Fibroblast of skin of back (primary cell): ENCODE data around the gene PPIF.

Experiments
- DNase-seq: peaks from one replicate; pipeline ENCODE4 v3.0.0-alpha.2; 2013

Gene PPIF

GRCh38 chr10:79403441-79404230 is 56.4 kb downstream of the PPIF start:
- DNase-seq = peak; percentile 67

GRCh38 chr10:79404231-79404609 is 57.0 kb downstream of the PPIF start:
- peak; percentile 57 for DNase-seq

- no peak for DNase-seq
These were observed 57.4 kb downstream of the PPIF start for GRCh38 chr10:79404690-79405131.
